M059J (cell line): ENCODE results near the gene OR52J3. TPM values are rescaled to one million over a fixed set of nuclear protein-coding genes. Genes with fewer than 3 reads are reported as not detected.

Source experiments
- DNase-seq: peaks from one replicate; pipeline ENCODE4 v3.0.0-alpha.2; 2012; ENCODE audit warnings: low read depth
- total RNA-seq: library from RNA; depleted of rRNA; stranded (reverse); fragments of >200 nt; shearing (Covaris generic); gene quantifications from 2 replicates; pipeline ENCODE4 v1.2.3, GENCODE V29; 2014; rRNA removed

The OR52J3 gene
- total RNA-seq, 1 experiment from 2014 or later: not detected

DNA sequence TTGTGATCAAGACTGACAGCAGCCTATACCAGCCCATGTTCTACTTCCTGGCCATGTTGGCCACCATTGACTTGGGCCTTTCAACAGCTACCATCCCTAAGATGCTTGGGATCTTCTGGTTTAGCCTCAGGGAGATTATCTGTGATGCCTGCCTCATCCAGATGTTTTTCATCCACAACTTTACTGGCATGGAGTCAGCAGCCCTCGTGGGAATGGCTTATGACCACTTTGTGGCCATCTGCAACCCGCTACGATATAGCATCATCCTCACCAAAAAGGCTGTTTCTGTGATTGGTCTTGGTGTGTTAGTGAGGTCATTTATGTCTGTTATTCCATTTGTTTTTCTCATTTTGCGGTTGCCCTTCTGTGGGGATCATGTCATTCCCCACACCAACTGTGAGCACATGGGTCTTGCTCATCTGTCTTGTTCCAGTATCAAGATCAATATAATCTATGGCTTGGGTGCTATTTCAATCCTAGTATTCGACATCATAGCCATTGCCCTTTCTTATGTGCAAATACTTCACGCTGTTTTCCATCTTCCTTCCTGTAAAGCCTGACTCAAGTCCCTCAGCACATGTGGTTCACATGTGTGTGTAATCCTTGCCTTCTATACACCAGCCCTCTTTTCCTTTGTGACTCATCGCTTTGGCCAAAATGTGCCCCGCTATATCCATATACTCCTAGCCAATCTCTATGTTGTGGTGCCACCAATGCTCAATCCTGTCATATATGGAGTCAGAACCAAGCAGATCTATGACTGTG, 46.7 kb downstream of the OR52J3 start:
- no peak for DNase-seq

DNA sequence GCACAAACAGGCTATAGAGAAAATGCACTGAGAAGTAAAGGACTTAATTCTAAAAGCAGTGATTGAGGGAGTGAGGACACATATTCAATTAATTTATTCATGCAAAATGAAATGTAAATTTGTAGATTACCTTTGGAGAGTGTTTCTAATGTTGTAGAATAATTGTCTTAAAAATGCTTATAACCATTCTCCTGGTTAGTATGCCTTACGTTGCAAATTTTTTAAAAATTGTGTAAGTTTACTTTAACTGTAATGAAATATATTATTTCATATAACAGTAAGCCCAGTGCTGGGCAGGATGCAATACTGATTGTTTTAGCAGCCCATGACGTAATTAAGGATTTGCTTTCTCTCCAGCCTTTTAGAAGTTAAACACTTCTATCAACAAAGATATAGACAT, 49.7 kb downstream of the OR52J3 start:
- DNase-seq: no peak

Other genes with a start within 250 kb of the OR52J3 start
- gene OR52R1, start 242.1 kb upstream of the OR52J3 start, total RNA-seq: not detected in 2 replicates
- gene OR51F2, start 225.2 kb upstream of the OR52J3 start, total RNA-seq: not detected in 2 replicates
- gene OR51S1, start 197.3 kb upstream of the OR52J3 start, total RNA-seq: not detected in 2 replicates
- not detected in 2 replicates for gene OR51T1, start 164.6 kb upstream of the OR52J3 start, total RNA-seq
- gene OR51A7, start 142.7 kb upstream of the OR52J3 start, total RNA-seq: not detected in 2 replicates
- not detected in 2 replicates for gene OR51G2, start 127.2 kb upstream of the OR52J3 start, total RNA-seq
- gene OR51G1, start 122.2 kb upstream of the OR52J3 start, total RNA-seq: not detected in 2 replicates
- gene OR51A4, start 98.9 kb upstream of the OR52J3 start, total RNA-seq: not detected in 2 replicates
- gene OR51A2, start 90.8 kb upstream of the OR52J3 start, total RNA-seq: not detected in 2 replicates
- gene OR51L1, start 51.7 kb upstream of the OR52J3 start, total RNA-seq: not detected in 2 replicates
- gene OR52E2, start 13.1 kb downstream of the OR52J3 start, total RNA-seq: not detected in 2 replicates
- not detected in 2 replicates for gene OR52E1, start 23.0 kb downstream of the OR52J3 start, total RNA-seq
- not detected in 2 replicates for gene OR52A5, start 91.8 kb downstream of the OR52J3 start, total RNA-seq
- gene OR52A1, start 108.2 kb downstream of the OR52J3 start, total RNA-seq: not detected in 2 replicates
- not detected in 2 replicates for gene OR51V1, start 154.2 kb downstream of the OR52J3 start, total RNA-seq
- gene HBB, start 180.5 kb downstream of the OR52J3 start, total RNA-seq: not detected in 2 replicates
- gene HBD, start 188.0 kb downstream of the OR52J3 start, total RNA-seq: 0.32 and 0.44 TPM in 2 replicates
- gene HBG1, start 203.3 kb downstream of the OR52J3 start, total RNA-seq: not detected in 2 replicates
- not detected in 2 replicates for gene HBG2, start 208.3 kb downstream of the OR52J3 start, total RNA-seq
- gene HBE1, start 223.4 kb downstream of the OR52J3 start, total RNA-seq: 2.2 and 7.0 TPM in 2 replicates